ENCODE data around the gene PTPRD.
A peak's percentile ranks its signal among the peaks of the same experiment; 100 is the strongest.
"Not testable (repeated sequence)": the region's sequence is repeated elsewhere in the genome, so short reads cannot be mapped to it uniquely, and the experiment has no call there.

PTPRD gene

DNA sequence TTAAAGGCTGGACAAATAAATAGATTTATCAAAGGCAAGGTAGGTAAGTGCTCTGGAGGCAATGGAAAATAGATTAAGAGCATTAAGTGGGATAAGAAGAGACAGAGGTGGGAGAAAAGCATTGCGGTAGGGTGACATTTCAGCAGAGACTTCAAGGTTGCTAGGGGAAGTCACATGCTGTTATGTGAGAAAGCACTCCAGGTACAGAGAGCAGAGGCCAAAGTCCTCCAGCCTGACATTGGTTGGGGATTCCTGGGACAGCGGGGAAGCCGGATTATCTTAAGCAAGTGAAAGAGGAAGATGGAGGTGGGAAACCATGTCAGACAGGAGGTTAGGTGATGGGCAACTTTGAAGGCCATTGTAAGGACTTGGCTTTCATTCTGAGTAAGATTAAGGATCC lies 1222.9 kb downstream of the PTPRD start:
- Histone ChIP-seq H3K36me3 (ENCODE audit: insufficient read depth, low read length) (no peaks in the 10 kb centered on the region), H3K4me3 (no peak overlapping the region), H3K9ac (ENCODE audit: insufficient read length) (no peak overlapping the region), H3K27ac (no peak overlapping the region), H3K9me3 (ENCODE audit: low read depth, low read length) (no peaks in the 10 kb centered on the region)
- DNase-seq (ENCODE audit: low read depth, low spot score): no peak
- no peak for TF ChIP-seq EZH2 (IDR thresholded peaks at IDR 0.05)
- TF ChIP-seq POLR2AphosphoS5 (IDR thresholded peaks at IDR 0.05; ENCODE audit: borderline replicate concordance, low read depth, low read length): no peak
- TF ChIP-seq FOXP2 (optimal IDR thresholded peaks at IDR 0.05; ENCODE audit: control extremely low read depth, extremely low read length, insufficient read depth): no peak

DNA sequence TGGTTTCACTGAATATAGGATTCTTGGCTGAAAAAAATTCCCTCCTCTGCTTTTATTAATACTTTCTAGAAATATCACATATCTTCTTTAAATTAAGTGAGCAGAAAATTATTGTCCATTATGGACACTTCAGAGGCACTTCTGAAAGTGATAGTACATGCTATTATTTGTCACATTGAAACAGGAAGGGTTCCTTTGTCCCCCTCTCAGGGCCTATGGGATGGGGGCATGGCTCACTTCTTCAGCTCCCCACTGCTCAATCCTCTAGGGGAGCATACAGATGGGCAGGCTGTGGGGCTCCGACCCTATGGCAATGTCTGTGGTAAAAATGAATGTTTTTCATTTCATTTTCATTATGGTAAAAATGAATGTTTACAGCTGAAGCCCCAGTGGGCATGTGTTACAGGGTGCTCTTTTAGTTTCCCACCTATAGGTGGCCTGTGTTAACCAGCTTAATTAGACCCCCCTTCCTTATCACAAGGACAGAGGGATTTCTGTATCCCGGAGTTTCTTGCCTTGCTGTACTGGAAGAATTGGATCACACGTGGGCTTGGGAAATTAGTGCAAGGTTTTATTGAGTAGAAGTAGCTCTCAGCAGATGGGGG lies 1225.2 kb downstream of the PTPRD start:
- H3K4me3 ChIP-seq: no peak overlapping the region
- no peak overlapping the region for H3K27ac ChIP-seq
- no peak for DNase-seq (ENCODE audit: low read depth, low spot score)
- no peaks in the 10 kb centered on the region for H3K36me3 ChIP-seq (ENCODE audit: insufficient read depth, low read length)
- H3K9me3 ChIP-seq (ENCODE audit: low read depth, low read length): no peaks in the 10 kb centered on the region
- no peak for TF ChIP-seq POLR2AphosphoS5 (IDR thresholded peaks at IDR 0.05; ENCODE audit: borderline replicate concordance, low read depth, low read length)
- no peak for TF ChIP-seq FOXP2 (optimal IDR thresholded peaks at IDR 0.05; ENCODE audit: control extremely low read depth, extremely low read length, insufficient read depth)
- TF ChIP-seq EZH2 (IDR thresholded peaks at IDR 0.05): no peak
- H3K9ac ChIP-seq (ENCODE audit: insufficient read length): no peak overlapping the region

DNA sequence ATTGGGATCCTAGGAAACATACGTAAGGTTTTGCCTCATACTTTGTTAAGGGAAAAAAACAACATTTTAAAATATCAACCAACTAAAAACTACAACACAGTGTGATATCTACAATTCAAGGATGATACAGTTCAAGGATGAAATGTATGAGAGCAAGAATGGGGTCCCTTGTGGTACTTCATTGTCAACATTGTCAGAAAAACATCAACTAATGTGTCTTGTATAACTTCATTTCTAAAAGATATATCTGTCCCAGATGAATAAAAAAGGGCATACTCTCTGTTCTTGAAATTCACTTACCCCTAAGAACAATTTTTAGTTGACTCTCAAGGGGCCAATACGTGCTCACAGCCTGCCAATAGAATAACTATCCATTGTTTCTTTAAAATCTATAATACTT lies 1250.5 kb downstream of the PTPRD start:
- TF ChIP-seq EZH2 (IDR thresholded peaks at IDR 0.05) (no peak), POLR2AphosphoS5 (IDR thresholded peaks at IDR 0.05; ENCODE audit: borderline replicate concordance, low read depth, low read length) (no peak), FOXP2 (optimal IDR thresholded peaks at IDR 0.05; ENCODE audit: control extremely low read depth, extremely low read length, insufficient read depth) (no peak)
- Histone ChIP-seq H3K4me3 (no peak overlapping the region), H3K27ac (no peak overlapping the region), H3K9me3 (ENCODE audit: low read depth, low read length) (no peaks in the 10 kb centered on the region), H3K36me3 (ENCODE audit: insufficient read depth, low read length) (no peaks in the 10 kb centered on the region), H3K9ac (ENCODE audit: insufficient read length) (no peak overlapping the region)
- no peak for DNase-seq (ENCODE audit: low read depth, low spot score)

DNA sequence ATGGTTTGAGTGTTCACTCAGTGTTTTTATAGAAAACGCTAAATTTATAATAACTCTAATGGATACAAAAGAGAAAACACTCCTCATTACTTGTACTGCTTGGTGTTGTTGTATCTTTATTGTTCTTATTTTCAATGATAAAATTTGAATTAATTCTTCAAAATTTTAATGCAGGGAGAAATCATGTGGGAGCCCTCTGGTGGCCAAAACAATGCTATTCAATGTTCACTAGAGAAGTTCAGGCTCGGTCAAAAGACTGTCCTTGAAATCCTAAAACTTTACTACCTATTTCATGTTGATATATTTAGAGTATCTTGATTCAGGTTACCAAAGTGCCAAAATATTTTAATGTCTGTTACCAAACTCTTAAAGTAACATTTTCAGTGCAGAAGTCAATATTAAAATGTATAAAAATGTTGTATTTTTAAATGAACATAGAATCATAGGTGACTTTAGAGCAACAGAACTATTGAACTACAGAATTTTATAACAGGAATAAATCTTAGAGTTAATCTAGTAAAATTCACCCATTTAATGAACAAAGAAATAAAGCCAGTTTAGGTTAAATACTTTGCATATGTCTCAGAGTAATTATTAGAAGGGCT lies 1259.8 kb downstream of the PTPRD start:
- peak; percentile 2 for DNase-seq (ENCODE audit: low read depth, low spot score)
- Histone ChIP-seq H3K4me3 (no peak overlapping the region), H3K9ac (ENCODE audit: insufficient read length) (no peak overlapping the region), H3K9me3 (ENCODE audit: low read depth, low read length) (no peaks in the 10 kb centered on the region), H3K36me3 (ENCODE audit: insufficient read depth, low read length) (no peaks in the 10 kb centered on the region), H3K27ac (no peak overlapping the region)
- TF ChIP-seq EZH2 (IDR thresholded peaks at IDR 0.05) (no peak), POLR2AphosphoS5 (IDR thresholded peaks at IDR 0.05; ENCODE audit: borderline replicate concordance, low read depth, low read length) (no peak), FOXP2 (optimal IDR thresholded peaks at IDR 0.05; ENCODE audit: control extremely low read depth, extremely low read length, insufficient read depth) (no peak)

DNA sequence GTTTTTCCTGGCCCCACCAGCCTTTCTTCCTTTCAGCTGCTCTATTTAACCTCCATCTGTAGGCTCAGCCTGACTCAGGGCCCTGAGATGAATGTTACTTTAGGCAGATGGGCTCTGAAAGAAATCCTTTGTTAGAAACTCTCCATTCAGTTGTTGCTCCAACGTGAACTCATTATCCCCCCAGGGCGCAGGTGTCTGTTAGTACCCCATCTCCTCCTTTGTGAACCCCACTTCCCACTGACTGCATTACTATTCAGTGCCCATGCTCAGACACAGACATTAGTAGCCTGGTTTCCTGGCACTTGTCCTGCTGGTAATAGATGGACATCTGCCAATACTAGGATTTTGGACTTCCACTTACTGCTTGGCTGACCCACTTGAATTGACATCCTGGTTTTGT lies 1271.6 kb downstream of the PTPRD start:
- H3K27ac ChIP-seq: no peak overlapping the region
- no peaks in the 10 kb centered on the region for H3K36me3 ChIP-seq (ENCODE audit: insufficient read depth, low read length)
- no peak for DNase-seq (ENCODE audit: low read depth, low spot score)
- no peak overlapping the region for H3K9ac ChIP-seq (ENCODE audit: insufficient read length)
- TF ChIP-seq EZH2 (IDR thresholded peaks at IDR 0.05): no peak
- no peak for TF ChIP-seq POLR2AphosphoS5 (IDR thresholded peaks at IDR 0.05; ENCODE audit: borderline replicate concordance, low read depth, low read length)
- TF ChIP-seq FOXP2 (optimal IDR thresholded peaks at IDR 0.05; ENCODE audit: control extremely low read depth, extremely low read length, insufficient read depth): no peak
- H3K9me3 ChIP-seq (ENCODE audit: low read depth, low read length): no peaks in the 10 kb centered on the region
- no peak overlapping the region for H3K4me3 ChIP-seq

DNA sequence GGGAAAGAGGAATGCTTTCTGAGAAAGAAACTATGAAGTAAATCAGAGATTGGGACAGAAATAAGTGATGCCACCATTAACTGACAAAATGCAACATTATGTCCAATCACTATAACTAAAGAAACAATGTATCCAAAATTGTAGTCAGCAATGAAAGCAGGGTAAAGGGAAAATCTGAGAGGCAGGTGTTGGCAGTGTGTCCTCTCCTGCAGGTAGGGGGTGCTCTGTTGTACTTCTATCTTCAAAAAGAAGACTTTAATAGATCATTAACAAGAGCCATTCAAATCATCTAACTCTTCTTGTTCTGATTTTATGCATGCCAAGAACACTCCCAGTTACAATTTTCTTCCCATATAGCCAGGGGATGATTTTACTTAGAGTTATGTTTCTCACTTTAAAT lies 1275.7 kb downstream of the PTPRD start:
- Histone ChIP-seq H3K9me3 (ENCODE audit: low read depth, low read length) (no peaks in the 10 kb centered on the region), H3K4me3 (no peak overlapping the region), H3K9ac (ENCODE audit: insufficient read length) (no peak overlapping the region), H3K36me3 (ENCODE audit: insufficient read depth, low read length) (no peaks in the 10 kb centered on the region), H3K27ac (no peak overlapping the region)
- no peak for DNase-seq (ENCODE audit: low read depth, low spot score)
- no peak for TF ChIP-seq EZH2 (IDR thresholded peaks at IDR 0.05)
- no peak for TF ChIP-seq POLR2AphosphoS5 (IDR thresholded peaks at IDR 0.05; ENCODE audit: borderline replicate concordance, low read depth, low read length)
- TF ChIP-seq FOXP2 (optimal IDR thresholded peaks at IDR 0.05; ENCODE audit: control extremely low read depth, extremely low read length, insufficient read depth): no peak

DNA sequence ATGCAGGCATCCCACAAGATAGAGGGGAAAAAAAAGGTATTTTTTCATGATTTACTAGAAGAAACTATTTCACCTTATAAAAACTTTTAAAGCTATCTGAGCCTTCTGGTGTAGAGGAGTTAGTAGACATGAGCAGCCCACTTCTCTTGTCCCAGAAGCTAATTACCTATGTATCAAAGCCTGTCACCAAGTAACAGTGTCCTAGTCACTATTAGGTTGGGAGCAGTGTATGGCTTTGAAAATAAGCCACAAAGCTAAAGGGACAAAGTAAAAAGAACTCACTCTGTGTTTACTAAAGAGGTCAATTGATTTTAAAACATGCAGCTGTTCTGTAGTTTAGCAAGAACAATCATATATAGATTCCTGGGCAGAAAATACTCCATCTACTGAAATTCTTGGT lies 1286.1 kb downstream of the PTPRD start:
- Histone ChIP-seq H3K9ac (ENCODE audit: insufficient read length) (no peak overlapping the region), H3K27ac (no peak overlapping the region)

DNA sequence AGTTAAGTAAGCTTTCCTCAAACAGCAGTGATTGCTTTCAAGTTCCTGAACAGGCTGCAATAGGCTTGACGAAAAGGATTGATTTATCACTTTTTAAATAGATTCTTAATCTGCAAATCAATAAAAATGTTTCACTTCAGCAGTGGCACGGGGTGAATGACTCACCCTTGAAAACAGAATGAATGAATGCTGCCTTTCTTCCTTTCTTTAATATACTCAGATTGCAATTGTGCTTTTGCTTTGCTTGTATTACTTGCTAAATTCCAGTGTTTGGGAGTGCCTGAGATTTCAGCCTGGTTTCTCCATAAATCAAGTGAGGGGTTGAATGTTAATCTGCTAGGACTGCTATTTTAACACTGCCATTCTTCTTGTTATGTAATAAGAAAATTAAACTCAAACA lies 1293.8 kb downstream of the PTPRD start:
- no peak overlapping the region for H3K27ac ChIP-seq
- no peaks in the 10 kb centered on the region for H3K36me3 ChIP-seq (ENCODE audit: insufficient read depth, low read length)
- no peak overlapping the region for H3K9ac ChIP-seq (ENCODE audit: insufficient read length)
- no peak overlapping the region for H3K4me3 ChIP-seq
- no peaks in the 10 kb centered on the region for H3K9me3 ChIP-seq (ENCODE audit: low read depth, low read length)
- no peak for DNase-seq (ENCODE audit: low read depth, low spot score)
- TF ChIP-seq POLR2AphosphoS5 (IDR thresholded peaks at IDR 0.05; ENCODE audit: borderline replicate concordance, low read depth, low read length) (no peak), EZH2 (IDR thresholded peaks at IDR 0.05) (no peak), FOXP2 (optimal IDR thresholded peaks at IDR 0.05; ENCODE audit: control extremely low read depth, extremely low read length, insufficient read depth) (no peak)

More for the DNA sequence above, 1286.1 kb downstream of the PTPRD start:
- no peaks in the 10 kb centered on the region for H3K9me3 ChIP-seq (ENCODE audit: low read depth, low read length)
- TF ChIP-seq EZH2 (IDR thresholded peaks at IDR 0.05) (no peak), FOXP2 (optimal IDR thresholded peaks at IDR 0.05; ENCODE audit: control extremely low read depth, extremely low read length, insufficient read depth) (no peak), POLR2AphosphoS5 (IDR thresholded peaks at IDR 0.05; ENCODE audit: borderline replicate concordance, low read depth, low read length) (no peak)
- DNase-seq (ENCODE audit: low read depth, low spot score): no peak
- H3K36me3 ChIP-seq (ENCODE audit: insufficient read depth, low read length): no peaks in the 10 kb centered on the region
- no peak overlapping the region for H3K4me3 ChIP-seq

DNA sequence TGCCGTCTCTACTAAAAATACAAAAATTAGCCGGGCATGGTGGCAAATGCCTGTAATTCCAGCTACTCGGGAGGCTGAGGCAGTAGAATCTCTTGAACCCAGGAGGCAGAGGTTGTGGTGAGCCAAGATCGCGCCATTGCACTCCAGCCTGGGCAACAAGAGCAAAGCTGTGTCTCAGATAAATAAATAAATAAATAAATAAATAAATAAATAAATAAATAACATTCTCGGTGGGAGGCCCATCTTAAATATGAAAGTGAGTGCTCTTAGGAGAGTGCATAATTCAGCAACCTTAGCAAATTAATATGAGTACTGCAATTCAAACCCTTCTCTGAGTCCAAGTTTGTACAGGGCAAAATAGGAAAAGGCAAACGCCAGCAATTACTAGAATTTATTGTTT lies 1302.1 kb downstream of the PTPRD start:
- not testable (repeated sequence) for DNase-seq (ENCODE audit: low read depth, low spot score); H3K9me3 ChIP-seq (ENCODE audit: low read depth, low read length); H3K9ac ChIP-seq (ENCODE audit: insufficient read length)

More for the DNA sequence above, 1302.1 kb downstream of the PTPRD start:
- H3K36me3 ChIP-seq (ENCODE audit: insufficient read depth, low read length); H3K27ac ChIP-seq; H3K4me3 ChIP-seq: not testable (repeated sequence)
